Measurements from ENCODE around the gene SLK. TPM values are rescaled to one million over a fixed set of nuclear protein-coding genes. Genes with fewer than 3 reads are reported as not detected.

SLK gene
- total RNA-seq, 1 donor from 2014 or later, result 42.7 TPM

GRCh38 chr10:103930881-103931280 lies 36.1 kb upstream of the SLK start:
- no peak overlapping the region for H3K4me2 ChIP-seq
- no peaks in the 10 kb centered on the region for H3K27me3 ChIP-seq
- H3K4me1 ChIP-seq, result peaks cover 6% of the 10 kb centered on the region
- no peak for DNase-seq (ENCODE audit: low spot score)
- no peaks in the 10 kb centered on the region for H4K20me1 ChIP-seq (ENCODE audit: low read depth)
- H3K4me3 ChIP-seq, result no peak overlapping the region
- Mint-ChIP-seq H3K4me3 (no peak overlapping the region), H3K36me3 (no peaks in the 10 kb centered on the region), H3K27me3 (ENCODE audit: insufficient read depth, low read depth) (peaks cover 4% of the 10 kb centered on the region), H3K27ac (no peak overlapping the region), H3K4me1 (peaks cover 7% of the 10 kb centered on the region), H3K9me3 (no peaks in the 10 kb centered on the region)
- H3K9me3 ChIP-seq (ENCODE audit: low read depth), result no peaks in the 10 kb centered on the region
- H2AFZ ChIP-seq (replicated peaks), result no peak overlapping the region
- no peak for TF ChIP-seq EZH2phosphoT487 (IDR thresholded peaks at IDR 0.05)
- no peak overlapping the region for H3K27ac ChIP-seq
- no peaks in the 10 kb centered on the region for H3K79me2 ChIP-seq (ENCODE audit: low read depth)
- no peaks in the 10 kb centered on the region for H3F3A ChIP-seq (ENCODE audit: low read depth)
- no peaks in the 10 kb centered on the region for H3K36me3 ChIP-seq
- H3K9ac ChIP-seq, result no peak overlapping the region

GRCh38 chr10:103931603-103932002 lies 35.3 kb upstream of the SLK start:
- no peaks in the 10 kb centered on the region for H3K27me3 ChIP-seq
- DNase-seq (ENCODE audit: low spot score), result no peak
- no peak overlapping the region for H2AFZ ChIP-seq (replicated peaks)
- no peak overlapping the region for H3K27ac Mint-ChIP-seq
- no peaks in the 10 kb centered on the region for H3F3A ChIP-seq (ENCODE audit: low read depth)
- H3K4me1 ChIP-seq, result peaks cover 6% of the 10 kb centered on the region
- H3K36me3 Mint-ChIP-seq, result no peaks in the 10 kb centered on the region
- TF ChIP-seq CTCF (IDR thresholded peaks at IDR 0.05), result no peak
- TF ChIP-seq EZH2phosphoT487 (IDR thresholded peaks at IDR 0.05), result no peak
- TF ChIP-seq EZH2 (IDR thresholded peaks at IDR 0.05), result no peak
- H4K20me1 ChIP-seq (ENCODE audit: low read depth), result no peaks in the 10 kb centered on the region
- H3K27me3 Mint-ChIP-seq (ENCODE audit: insufficient read depth, low read depth), result peaks cover 4% of the 10 kb centered on the region
- no peaks in the 10 kb centered on the region for H3K9me3 ChIP-seq (ENCODE audit: low read depth)
- H3K9ac ChIP-seq, result no peak overlapping the region
- H3K4me2 ChIP-seq, result no peak overlapping the region
- no peak overlapping the region for H3K4me3 Mint-ChIP-seq
- H3K79me2 ChIP-seq (ENCODE audit: low read depth), result no peaks in the 10 kb centered on the region
- peaks cover 7% of the 10 kb centered on the region for H3K4me1 Mint-ChIP-seq
- H3K36me3 ChIP-seq, result no peaks in the 10 kb centered on the region
- H3K27ac ChIP-seq, result no peak overlapping the region
- no peaks in the 10 kb centered on the region for H3K9me3 Mint-ChIP-seq
- H3K4me3 ChIP-seq, result no peak overlapping the region

- no peak for TF ChIP-seq CTCF (IDR thresholded peaks at IDR 0.05)
- no peak for TF ChIP-seq EZH2 (IDR thresholded peaks at IDR 0.05)
- TF ChIP-seq EZH2phosphoT487 (IDR thresholded peaks at IDR 0.05), result no peak
- Histone ChIP-seq H3K4me3 (no peak overlapping the region), H3K9ac (no peak overlapping the region), H4K20me1 (ENCODE audit: low read depth) (no peaks in the 10 kb centered on the region), H3K27ac (no peak overlapping the region), H2AFZ (replicated peaks) (no peak overlapping the region), H3K27me3 (no peaks in the 10 kb centered on the region), H3K36me3 (no peaks in the 10 kb centered on the region), H3K4me2 (no peak overlapping the region), H3K79me2 (ENCODE audit: low read depth) (no peaks in the 10 kb centered on the region), H3F3A (ENCODE audit: low read depth) (no peaks in the 10 kb centered on the region), H3K4me1 (peaks cover 6% of the 10 kb centered on the region), H3K9me3 (ENCODE audit: low read depth) (no peaks in the 10 kb centered on the region)
- no peaks in the 10 kb centered on the region for H3K36me3 Mint-ChIP-seq
- H3K9me3 Mint-ChIP-seq, result no peaks in the 10 kb centered on the region
- H3K4me3 Mint-ChIP-seq, result no peak overlapping the region
- no peak overlapping the region for H3K27ac Mint-ChIP-seq
- DNase-seq (ENCODE audit: low spot score), result no peak
- H3K4me1 Mint-ChIP-seq, result peaks cover 7% of the 10 kb centered on the region
- peaks cover 4% of the 10 kb centered on the region for H3K27me3 Mint-ChIP-seq (ENCODE audit: insufficient read depth, low read depth)
These were observed 34.7 kb upstream of the SLK start for GRCh38 chr10:103932271-103932670.

- Histone ChIP-seq H3K27me3 (no peaks in the 10 kb centered on the region), H3F3A (ENCODE audit: low read depth) (no peaks in the 10 kb centered on the region), H3K36me3 (no peaks in the 10 kb centered on the region), H3K4me2 (no peak overlapping the region), H3K27ac (no peak overlapping the region), H3K4me1 (peaks cover 6% of the 10 kb centered on the region), H3K9me3 (ENCODE audit: low read depth) (no peaks in the 10 kb centered on the region), H3K4me3 (no peak overlapping the region), H4K20me1 (ENCODE audit: low read depth) (no peaks in the 10 kb centered on the region), H3K9ac (no peak overlapping the region), H3K79me2 (ENCODE audit: low read depth) (no peaks in the 10 kb centered on the region), H2AFZ (replicated peaks) (peak overlapping the region; percentile 52)
- no peak overlapping the region for H3K4me3 Mint-ChIP-seq
- TF ChIP-seq EZH2phosphoT487 (IDR thresholded peaks at IDR 0.05) (no peak), CTCF (IDR thresholded peaks at IDR 0.05) (no peak), EZH2 (IDR thresholded peaks at IDR 0.05) (no peak)
- H3K4me1 Mint-ChIP-seq, result peaks cover 7% of the 10 kb centered on the region
- DNase-seq (ENCODE audit: low spot score), result no peak
- no peak overlapping the region for H3K27ac Mint-ChIP-seq
- peaks cover 2% of the 10 kb centered on the region for H3K27me3 Mint-ChIP-seq (ENCODE audit: insufficient read depth, low read depth)
- H3K36me3 Mint-ChIP-seq, result no peaks in the 10 kb centered on the region
- no peaks in the 10 kb centered on the region for H3K9me3 Mint-ChIP-seq
These were observed 34.0 kb upstream of the SLK start for GRCh38 chr10:103932971-103933370.

Data from neural progenitor cell (in vitro differentiated cells).